Smooth muscle cell of the brain vasculature (primary cell): Measurements from ENCODE around the gene CARF.

Experiments used
- DNase-seq: peaks from one replicate; pipeline ENCODE4 v3.0.0-alpha.2; 2012; ENCODE audit warnings: low read depth, low spot score

CARF gene

GRCh38 chr2:203021991-203022390, 109.9 kb downstream of the CARF start:
- DNase-seq: no peak

- DNase-seq: no peak
Observed at GRCh38 chr2:203022751-203023150, 110.7 kb downstream of the CARF start.

- no peak for DNase-seq
Observed at GRCh38 chr2:203025592-203025991, 113.5 kb downstream of the CARF start.

GRCh38 chr2:203030545-203030944, 118.5 kb downstream of the CARF start:
- DNase-seq: no peak

GRCh38 chr2:203030991-203031390, 118.9 kb downstream of the CARF start:
- no peak for DNase-seq

- DNase-seq: no peak
Observed at GRCh38 chr2:203033395-203033794, 121.3 kb downstream of the CARF start.

- no peak for DNase-seq
Observed at GRCh38 chr2:203035879-203036470, 123.9 kb downstream of the CARF start.
